Natural killer cell (primary cell): ENCODE measurements around the gene SLC31A2. TPM values are rescaled to one million over a fixed set of nuclear protein-coding genes. Genes with fewer than 3 reads are reported as not detected.

ENCODE experiments used
- ATAC-seq, 3 donors: fragments of 150-1000 bp in 2 of 3; fragments of 200-7000 bp in 1 of 3; cut with Tn5 transposase; 1 replicate in 1 of 3; 2 replicates in 2 of 3; pipeline ENCODE4 v1.10.0; 2021; ENCODE audit warnings: mild to moderate bottlenecking in 2 of 3, moderate library complexity in 2 of 3
- DNase-seq, 2 donors: peaks; one replicate each; pipeline versions ENCODE4 v3.0.0 to v3.0.0-alpha.2; 2013 to 2021; ENCODE audit warnings: mixed read lengths in 1 of 2
- H3K27ac ChIP-seq: one replicate; pipeline ENCODE4 v1.5.1; 2013; ENCODE audit warnings: mild to moderate bottlenecking, low read length
- H3K27me3 ChIP-seq: one replicate; pipeline ENCODE4 v1.6.1; 2013; ENCODE audit warnings: low read length; ENCODE audit not compliant: control insufficient read depth, insufficient read depth
- H3K36me3 ChIP-seq: one replicate; pipeline ENCODE4 v1.6.1; 2013; ENCODE audit warnings: low read length; ENCODE audit not compliant: control insufficient read depth, insufficient read depth
- H3K4me1 ChIP-seq: one replicate; pipeline ENCODE4 v1.6.1; 2013; ENCODE audit warnings: low read length; ENCODE audit not compliant: control insufficient read depth, insufficient read depth
- H3K4me3 ChIP-seq: one replicate; pipeline ENCODE4 v1.5.1; 2013; ENCODE audit warnings: low read length
- H3K9me3 ChIP-seq: one replicate; pipeline ENCODE4 v1.6.1; 2013; ENCODE audit warnings: low read length; ENCODE audit not compliant: control insufficient read depth, insufficient read depth
- H3K27ac Mint-ChIP-seq, 2 donors: one replicate each; pipeline ENCODE4 v1.8.0; 2022; ENCODE audit warnings: mild to moderate bottlenecking in 2 of 2, mixed read lengths in 2 of 2, moderate library complexity in 1 of 2
- H3K27me3 Mint-ChIP-seq, 2 donors: one replicate each; pipeline ENCODE4 v1.8.0; 2022; ENCODE audit warnings: low read depth in 2 of 2, mixed read lengths in 2 of 2
- H3K36me3 Mint-ChIP-seq: one replicate; pipeline ENCODE4 v1.8.0; 2022; ENCODE audit warnings: mixed read lengths
- H3K4me1 Mint-ChIP-seq, 2 donors: one replicate each; pipeline ENCODE4 v1.8.0; 2022; ENCODE audit warnings: mixed read lengths in 2 of 2
- H3K4me3 Mint-ChIP-seq: one replicate; pipeline ENCODE4 v1.8.0; 2022; ENCODE audit warnings: mild to moderate bottlenecking, moderate library complexity, mixed read lengths
- H3K9me3 Mint-ChIP-seq, 2 donors: one replicate each; pipeline ENCODE4 v1.8.0; 2022; ENCODE audit warnings: mixed read lengths in 2 of 2
- CTCF ChIP-seq: fragments of 200-600 bp; IDR thresholded peaks from one replicate; pipeline ENCODE4 v1.8.0; 2022; ENCODE audit warnings: antibody characterized with exemption
- WGBS: methylation state at CpG from one replicate; pipeline ENCODE4 v1.1.7; 2013; ENCODE audit warnings: missing lambda C conversion rate; ENCODE audit not compliant: insufficient coverage; 5-methylcytosine and 5-hydroxymethylcytosine counted together
- intact Hi-C: fragments of 100-400 bp; cut with micrococcal nuclease; formaldehyde crosslinking; loops from one replicate; pipeline ENCODE4 v1.14.2; 2022
- total RNA-seq, 4 donors: library from RNA; stranded (reverse); fragments of 120-200 nt in 1 of 4; gene quantifications; one replicate each; pipeline versions ENCODE4 v1.2.3 to v1.2.4, GENCODE V29; 2013 to 2022

SLC31A2 gene
- total RNA-seq, 3 donors from 2014 or later (not counting 1 experiment from before 2014, with no cell fraction given), result 4.9 to 7.9 (median 6.0) TPM

GRCh38 chr9:113156880-113157279 is 6.1 kb downstream of the SLC31A2 start:
- peaks cover 25 to 27% of the 10 kb centered on the region in 2 donors for H3K4me1 Mint-ChIP-seq
- H3K27ac Mint-ChIP-seq, result peak overlapping the region in 1 of 2 donors; percentile 33
- no peak overlapping the region for H3K27ac ChIP-seq
- intact Hi-C loops, result no loop called here
- H3K4me3 ChIP-seq, result no peak overlapping the region
- DNase-seq (no peak), ATAC-seq (no peak)
- peaks cover 0 to 2% of the 10 kb centered on the region in 2 donors for H3K27me3 Mint-ChIP-seq
- peaks cover 13% of the 10 kb centered on the region for H3K4me1 ChIP-seq
- H3K36me3 Mint-ChIP-seq, result no peaks in the 10 kb centered on the region
- no peaks in the 10 kb centered on the region for H3K9me3 Mint-ChIP-seq
- H3K9me3 ChIP-seq, result no peaks in the 10 kb centered on the region
- no peaks in the 10 kb centered on the region for H3K27me3 ChIP-seq
- WGBS, result 100% methylated on average over 1 of the region's 1 CpG
- no peak for TF ChIP-seq CTCF
- H3K4me3 Mint-ChIP-seq, result no peak overlapping the region
- H3K36me3 ChIP-seq, result peaks cover 11% of the 10 kb centered on the region

GRCh38 chr9:113158446-113158845 is 7.6 kb downstream of the SLC31A2 start:
- H3K4me1 ChIP-seq, result peaks cover 13% of the 10 kb centered on the region
- H3K36me3 ChIP-seq, result peaks cover 23% of the 10 kb centered on the region
- no peaks in the 10 kb centered on the region for H3K36me3 Mint-ChIP-seq
- no peaks in the 10 kb centered on the region for H3K9me3 Mint-ChIP-seq
- no peak overlapping the region for H3K4me3 Mint-ChIP-seq
- H3K4me1 Mint-ChIP-seq, result peaks cover 17 to 19% of the 10 kb centered on the region in 2 donors
- DNase-seq (no peak), ATAC-seq (no peak)
- H3K4me3 ChIP-seq, result no peak overlapping the region
- H3K27me3 Mint-ChIP-seq, result no peaks in the 10 kb centered on the region
- H3K27ac ChIP-seq, result no peak overlapping the region
- no peaks in the 10 kb centered on the region for H3K9me3 ChIP-seq
- no peak for TF ChIP-seq CTCF
- no peak overlapping the region for H3K27ac Mint-ChIP-seq
- intact Hi-C loops, result no loop called here
- WGBS, result 99% methylated on average over 5 of the region's 5 CpGs
- H3K27me3 ChIP-seq, result no peaks in the 10 kb centered on the region

GRCh38 chr9:113160571-113160970 is 9.8 kb downstream of the SLC31A2 start:
- Mint-ChIP-seq H3K4me1 (peaks cover 8 to 12% of the 10 kb centered on the region in 2 donors), H3K36me3 (no peaks in the 10 kb centered on the region), H3K27me3 (no peaks in the 10 kb centered on the region), H3K27ac (no peak overlapping the region), H3K4me3 (no peak overlapping the region), H3K9me3 (no peaks in the 10 kb centered on the region)
- ATAC-seq, result no peak
- TF ChIP-seq CTCF, result no peak
- Histone ChIP-seq H3K36me3 (peaks cover 37% of the 10 kb centered on the region), H3K4me3 (no peak overlapping the region), H3K27ac (no peak overlapping the region), H3K27me3 (no peaks in the 10 kb centered on the region), H3K4me1 (peaks cover 10% of the 10 kb centered on the region), H3K9me3 (no peaks in the 10 kb centered on the region)
- 90% methylated on average over 3 of the region's 3 CpGs for WGBS
- DNase-seq, result no peak
- intact Hi-C loops, result loop anchor here (10.0 kb wide), 1 partner anchor 1934 kb away; no protein-coding TSS in a partner anchor

GRCh38 chr9:113163001-113163400 is 12.2 kb downstream of the SLC31A2 start:
- no peaks in the 10 kb centered on the region for H3K4me1 ChIP-seq
- no peaks in the 10 kb centered on the region for H3K9me3 Mint-ChIP-seq
- no peaks in the 10 kb centered on the region for H3K9me3 ChIP-seq
- ATAC-seq, result no peak
- no peak overlapping the region for H3K27ac Mint-ChIP-seq
- H3K4me3 ChIP-seq, result no peak overlapping the region
- H3K27me3 Mint-ChIP-seq, result no peaks in the 10 kb centered on the region
- peaks cover 62% of the 10 kb centered on the region for H3K36me3 ChIP-seq
- DNase-seq, result no peak
- H3K27me3 ChIP-seq, result no peaks in the 10 kb centered on the region
- TF ChIP-seq CTCF, result no peak
- H3K27ac ChIP-seq, result no peak overlapping the region
- peaks cover 0 to 4% of the 10 kb centered on the region in 2 donors for H3K4me1 Mint-ChIP-seq
- H3K36me3 Mint-ChIP-seq, result no peaks in the 10 kb centered on the region
- WGBS, result 99% methylated on average over 3 of the region's 3 CpGs
- intact Hi-C loops, result loop anchor here (10.0 kb wide), 1 partner anchor 1932 kb away; no protein-coding TSS in a partner anchor
- H3K4me3 Mint-ChIP-seq, result no peak overlapping the region
